WTC11 (cell line): ENCODE results near the gene JAZF1. TPM values are rescaled to one million over a fixed set of nuclear protein-coding genes. Genes with fewer than 3 reads are reported as not detected.

ENCODE experiments used
- ATAC-seq: fragments of 200-7000 bp; cut with Tn5 transposase; 2 replicates; pipeline ENCODE4 v1.10.0; 2021; ENCODE audit warnings: mild to moderate bottlenecking, moderate library complexity
- CTCF ChIA-PET: fragments of 300-600 bp; sonication (Branson Sonifier 250); formaldehyde crosslinking; loops from one replicate; lab custom pipeline; 2021; ENCODE audit warnings: antibody characterized with exemption; lab: Charles Lee
- POLR2A ChIA-PET: fragments of 350-600 bp; sonication (Branson Sonifier 250); formaldehyde crosslinking; loops from one replicate; lab custom pipeline; 2021; ENCODE audit warnings: antibody characterized with exemption; lab: Charles Lee
- DNase-seq: peaks from one replicate; pipeline ENCODE4 v3.0.0; 2021; ENCODE audit warnings: low spot score
- H3K27ac Mint-ChIP-seq: 2 replicates; pipeline ENCODE4 v1.8.0; 2021; ENCODE audit warnings: mixed read lengths
- H3K27me3 Mint-ChIP-seq: 2 replicates; pipeline ENCODE4 v1.8.0; 2021; ENCODE audit warnings: low read depth, mild to moderate bottlenecking, moderate library complexity, mixed read lengths
- H3K36me3 Mint-ChIP-seq: 2 replicates; pipeline ENCODE4 v1.8.0; 2021; ENCODE audit warnings: mixed read lengths
- H3K4me1 Mint-ChIP-seq: 2 replicates; pipeline ENCODE4 v1.8.0; 2022; ENCODE audit warnings: mixed read lengths
- H3K4me3 Mint-ChIP-seq: 2 replicates; pipeline ENCODE4 v1.8.0; 2021; ENCODE audit warnings: mild to moderate bottlenecking, moderate library complexity, mixed read lengths
- H3K9me3 Mint-ChIP-seq: 2 replicates; pipeline ENCODE4 v1.8.0; 2021; ENCODE audit warnings: mixed read lengths
- AFF4 ChIP-seq: sonication (generic); formaldehyde crosslinking; IDR thresholded peaks from 2 replicates; pipeline ENCODE4 v1.8.1; 2023; ENCODE audit warnings: mild to moderate bottlenecking, missing genetic modification reagents, borderline replicate concordance
- ATF6 ChIP-seq: sonication (generic); formaldehyde crosslinking; IDR thresholded peaks from 2 replicates; pipeline ENCODE4 v1.8.1; 2023; ENCODE audit warnings: mild to moderate bottlenecking, missing genetic modification reagents
- CTCF ChIP-seq: fragments of 200-600 bp; IDR thresholded peaks from 2 replicates; pipeline ENCODE4 v1.8.0; 2022; ENCODE audit warnings: antibody characterized with exemption
- E2F1 ChIP-seq: sonication (generic); formaldehyde crosslinking; IDR thresholded peaks from 2 replicates; pipeline ENCODE4 v1.8.0; 2022; ENCODE audit warnings: mild to moderate bottlenecking, missing genetic modification reagents
- E2F4 ChIP-seq: sonication (generic); formaldehyde crosslinking; IDR thresholded peaks from 2 replicates; pipeline ENCODE4 v1.8.1; 2022; ENCODE audit warnings: low read depth, mild to moderate bottlenecking, moderate library complexity, missing genetic modification reagents, borderline replicate concordance
- ERG ChIP-seq: fragments of 250-450 bp; sonication (Bioruptor Pico); IDR thresholded peaks from 2 replicates; pipeline ENCODE4 v1.8.0; 2021; ENCODE audit warnings: mild to moderate bottlenecking
- ETV6 ChIP-seq: sonication (generic); formaldehyde crosslinking; IDR thresholded peaks from 2 replicates; pipeline ENCODE4 v1.8.1; 2022; ENCODE audit warnings: mild to moderate bottlenecking, missing genetic modification reagents
- GRHL2 ChIP-seq: fragments of 250-450 bp; sonication (Bioruptor Pico); IDR thresholded peaks from 2 replicates; pipeline ENCODE4 v1.8.0; 2022; ENCODE audit warnings: mild to moderate bottlenecking, moderate library complexity; ENCODE audit not compliant: insufficient replicate concordance, severe bottlenecking
- NFYB ChIP-seq: sonication (generic); formaldehyde crosslinking; conservative IDR thresholded peaks from 2 replicates; pipeline ENCODE4 v1.8.0; 2022; ENCODE audit warnings: low read depth, missing genetic modification reagents
- NR1H2 ChIP-seq: sonication (generic); formaldehyde crosslinking; IDR thresholded peaks from 2 replicates; pipeline ENCODE4 v1.9.0; 2021; ENCODE audit warnings: mild to moderate bottlenecking, moderate library complexity, missing genetic modification reagents
- NR3C1 ChIP-seq: sonication (generic); formaldehyde crosslinking; conservative IDR thresholded peaks from 2 replicates; pipeline ENCODE4 v1.8.1; 2023; ENCODE audit warnings: low read depth, mild to moderate bottlenecking, missing genetic modification reagents
- PRRX2 ChIP-seq: fragments of 250-450 bp; sonication (Bioruptor Pico); IDR thresholded peaks from 2 replicates; pipeline ENCODE4 v1.8.0; 2021; ENCODE audit warnings: mild to moderate bottlenecking
- TCF7 ChIP-seq: sonication (generic); formaldehyde crosslinking; IDR thresholded peaks from 2 replicates; pipeline ENCODE4 v1.8.0; 2022; ENCODE audit warnings: mild to moderate bottlenecking, low read depth, missing genetic modification reagents, moderate library complexity
- ZMAT4 ChIP-seq: fragments of 250-450 bp; sonication (Bioruptor Pico); IDR thresholded peaks from 2 replicates; pipeline ENCODE4 v1.9.0; 2021; ENCODE audit warnings: mild to moderate bottlenecking
- total RNA-seq: library from RNA; stranded (reverse); gene quantifications from 3 replicates; pipeline ENCODE4 v1.2.3, GENCODE V29; 2021

Gene JAZF1
- total RNA-seq, 1 experiment from 2014 or later: 19.0 TPM

GRCh38 chr7:27941522-27941921 is 239.1 kb downstream of the JAZF1 start (continued):
- no peak for TF ChIP-seq CTCF
- TF ChIP-seq ERG (CRISPR knock-in tag): no peak
- TF ChIP-seq ETV6 (CRISPR knock-in tag): no peak
- no peak for TF ChIP-seq NR1H2
- TF ChIP-seq E2F4 (CRISPR knock-in tag): no peak
- no peak for TF ChIP-seq GRHL2 (CRISPR knock-in tag)
- TF ChIP-seq E2F1: no peak
- TF ChIP-seq ZMAT4: no peak

- Mint-ChIP-seq H3K27me3 (no peaks in the 10 kb centered on the region), H3K4me3 (no peak overlapping the region), H3K36me3 (no peaks in the 10 kb centered on the region), H3K9me3 (no peaks in the 10 kb centered on the region), H3K4me1 (no peaks in the 10 kb centered on the region; the same call in 1 of the 2 replicates), H3K27ac (peak overlapping the region; percentile 43; the same call in 1 of the 2 replicates)
- ChIA-PET POLR2A (no interaction called here), CTCF (no interaction called here)
- ATAC-seq (no peak), DNase-seq (no peak)
- no peak for TF ChIP-seq ATF6 (CRISPR knock-in tag)
- TF ChIP-seq NFYB (CRISPR knock-in tag): no peak
- no peak for TF ChIP-seq NR3C1 (CRISPR knock-in tag)
- no peak for TF ChIP-seq TCF7 (CRISPR knock-in tag)
These were observed 240.3 kb downstream of the JAZF1 start for GRCh38 chr7:27940341-27940740.

GRCh38 chr7:27939893-27940292 is 240.7 kb downstream of the JAZF1 start:
- DNase-seq (no peak), ATAC-seq (no peak)
- Mint-ChIP-seq H3K4me3 (no peak overlapping the region), H3K4me1 (no peaks in the 10 kb centered on the region; the same call in 1 of the 2 replicates), H3K27ac (0 out of 2 replicates have a peak overlapping the region, but pooled peaks have one; percentile 43), H3K36me3 (no peaks in the 10 kb centered on the region), H3K27me3 (no peaks in the 10 kb centered on the region), H3K9me3 (no peaks in the 10 kb centered on the region)
- no peak for TF ChIP-seq ZMAT4
- TF ChIP-seq TCF7 (CRISPR knock-in tag): no peak
- TF ChIP-seq AFF4 (CRISPR knock-in tag): no peak
- no peak for TF ChIP-seq PRRX2 (CRISPR knock-in tag)
- no peak for TF ChIP-seq ATF6 (CRISPR knock-in tag)
- CTCF ChIA-PET: no interaction called here
- POLR2A ChIA-PET: no interaction called here
